ENCODE measurements around the gene NPAS1. TPM values are rescaled to one million over a fixed set of nuclear protein-coding genes. Genes with fewer than 3 reads are reported as not detected.

NPAS1 gene
- total RNA-seq, 1 donor from 2014 or later = 1.7 TPM

GRCh38 chr19:47013041-47013517 is 6.6 kb upstream of the NPAS1 start:
- peaks cover 9% of the 10 kb centered on the region for H3K4me1 Mint-ChIP-seq (ENCODE audit: low read depth, unreplicated experiment)
- peaks cover 8% of the 10 kb centered on the region for H3K36me3 Mint-ChIP-seq (ENCODE audit: unreplicated experiment)
- H3K27me3 Mint-ChIP-seq (ENCODE audit: unreplicated experiment) = peaks cover 13% of the 10 kb centered on the region
- H3K4me3 Mint-ChIP-seq (ENCODE audit: unreplicated experiment) = peak overlapping the region; percentile 4
- H3K27ac Mint-ChIP-seq (ENCODE audit: unreplicated experiment) = no peak overlapping the region
- DNase-seq = peak; percentile 89
- peaks cover 12% of the 10 kb centered on the region for H3K9me3 Mint-ChIP-seq (ENCODE audit: unreplicated experiment)
- peak; percentile 98 for TF ChIP-seq CTCF (IDR thresholded peaks at IDR 0.05; ENCODE audit: partially characterized antibody, unreplicated experiment)

GRCh38 chr19:47018923-47019322 is 714 bp upstream of the NPAS1 start:
- DNase-seq = no peak

GRCh38 chr19:47020132-47020805 is 632 bp downstream of the NPAS1 start:
- Mint-ChIP-seq H3K36me3 (ENCODE audit: unreplicated experiment) (no peaks in the 10 kb centered on the region), H3K27ac (ENCODE audit: unreplicated experiment) (no peak overlapping the region), H3K27me3 (ENCODE audit: unreplicated experiment) (peaks cover 13% of the 10 kb centered on the region), H3K4me1 (ENCODE audit: low read depth, unreplicated experiment) (no peaks in the 10 kb centered on the region), H3K4me3 (ENCODE audit: unreplicated experiment) (peak overlapping the region; percentile 65), H3K9me3 (ENCODE audit: unreplicated experiment) (peaks cover 3% of the 10 kb centered on the region)
- DNase-seq = no peak
- no peak for TF ChIP-seq CTCF (IDR thresholded peaks at IDR 0.05; ENCODE audit: partially characterized antibody, unreplicated experiment)

More at GRCh38 chr19:47018923-47019322, 714 bp upstream of the NPAS1 start:
- Mint-ChIP-seq H3K27ac (ENCODE audit: unreplicated experiment) (no peak overlapping the region), H3K4me3 (ENCODE audit: unreplicated experiment) (peak overlapping the region; percentile 36), H3K9me3 (ENCODE audit: unreplicated experiment) (peaks cover 3% of the 10 kb centered on the region), H3K36me3 (ENCODE audit: unreplicated experiment) (no peaks in the 10 kb centered on the region), H3K27me3 (ENCODE audit: unreplicated experiment) (peaks cover 13% of the 10 kb centered on the region), H3K4me1 (ENCODE audit: low read depth, unreplicated experiment) (no peaks in the 10 kb centered on the region)
- TF ChIP-seq CTCF (IDR thresholded peaks at IDR 0.05; ENCODE audit: partially characterized antibody, unreplicated experiment) = no peak

GRCh38 chr19:47020992-47021496 is 1.4 kb downstream of the NPAS1 start:
- Mint-ChIP-seq H3K4me1 (ENCODE audit: low read depth, unreplicated experiment) (no peaks in the 10 kb centered on the region), H3K27me3 (ENCODE audit: unreplicated experiment) (peaks cover 13% of the 10 kb centered on the region), H3K27ac (ENCODE audit: unreplicated experiment) (no peak overlapping the region), H3K36me3 (ENCODE audit: unreplicated experiment) (no peaks in the 10 kb centered on the region), H3K9me3 (ENCODE audit: unreplicated experiment) (peaks cover 3% of the 10 kb centered on the region), H3K4me3 (ENCODE audit: unreplicated experiment) (peak overlapping the region; percentile 65)
- peak; percentile 44 for DNase-seq
- no peak for TF ChIP-seq CTCF (IDR thresholded peaks at IDR 0.05; ENCODE audit: partially characterized antibody, unreplicated experiment)

GRCh38 chr19:47021536-47022139 is 2.0 kb downstream of the NPAS1 start:
- Mint-ChIP-seq H3K27ac (ENCODE audit: unreplicated experiment) (no peak overlapping the region), H3K4me3 (ENCODE audit: unreplicated experiment) (no peak overlapping the region), H3K36me3 (ENCODE audit: unreplicated experiment) (no peaks in the 10 kb centered on the region), H3K9me3 (ENCODE audit: unreplicated experiment) (peaks cover 3% of the 10 kb centered on the region), H3K4me1 (ENCODE audit: low read depth, unreplicated experiment) (no peaks in the 10 kb centered on the region), H3K27me3 (ENCODE audit: unreplicated experiment) (peaks cover 13% of the 10 kb centered on the region)
- no peak for TF ChIP-seq CTCF (IDR thresholded peaks at IDR 0.05; ENCODE audit: partially characterized antibody, unreplicated experiment)
- peak; percentile 62 for DNase-seq
